Epithelial cell of proximal tubule (primary cell): Measurements from ENCODE around the gene BTC. TPM values are rescaled to one million over a fixed set of nuclear protein-coding genes. Genes with fewer than 3 reads are reported as not detected.

Source experiments
- DNase-seq: peaks from one replicate; pipeline ENCODE4 v3.0.0-alpha.2; 2011; ENCODE audit warnings: low read depth
- H3K4me3 ChIP-seq: 2 replicates; pipeline ENCODE4 v1.5.1; 2011; ENCODE audit warnings: low read depth, mild to moderate bottlenecking, low read length
- total RNA-seq: library from RNA; depleted of rRNA; stranded (reverse); fragments of >200 nt; gene quantifications from 2 replicates; pipeline ENCODE4 v1.2.3, GENCODE V29; 2015
- TF ChIP-seq, protein P1 (sequence below): conservative IDR thresholded peaks from 2 replicates; pipeline ENCODE4 v1.5.1; 2012; ENCODE audit warnings: low read depth, mild to moderate bottlenecking, low read length

The BTC gene, protein sequence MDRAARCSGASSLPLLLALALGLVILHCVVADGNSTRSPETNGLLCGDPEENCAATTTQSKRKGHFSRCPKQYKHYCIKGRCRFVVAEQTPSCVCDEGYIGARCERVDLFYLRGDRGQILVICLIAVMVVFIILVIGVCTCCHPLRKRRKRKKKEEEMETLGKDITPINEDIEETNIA
- total RNA-seq, result 3.6 and 5.4 TPM in 2 replicates

DNA sequence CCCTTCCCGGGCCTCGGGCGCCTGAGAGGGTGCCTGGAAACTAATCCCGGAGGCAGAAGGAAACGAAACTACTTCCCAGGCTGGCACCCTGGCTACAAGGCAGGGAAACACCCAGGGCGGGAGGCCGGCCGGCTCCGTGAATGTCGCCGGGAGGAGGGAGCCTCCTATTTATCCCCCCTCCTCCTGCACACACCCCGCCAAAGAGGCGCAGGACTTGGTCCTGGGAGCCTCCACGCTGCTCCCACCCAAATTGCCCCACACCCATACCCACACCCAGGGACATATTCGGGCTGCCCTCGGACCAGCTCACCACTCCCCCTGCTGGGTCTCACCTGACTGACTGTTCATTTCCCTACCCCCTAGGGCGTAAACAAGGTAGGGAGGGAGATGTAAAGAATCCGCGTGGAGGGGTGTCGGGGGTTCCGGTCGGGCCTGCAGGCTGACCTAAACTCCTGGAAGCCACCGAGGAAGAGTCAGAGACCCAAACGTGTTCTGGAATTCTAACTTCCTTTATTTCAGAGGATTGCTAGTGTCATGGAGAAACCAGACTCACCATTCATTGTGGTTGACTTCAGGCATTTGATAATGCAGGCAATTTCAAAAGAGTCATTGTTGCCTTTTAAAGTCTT is at the start of gene BTC:
TSS of gene BTC (minus strand) at position 142 of the 629 bp plus-strand sequence. CDS start 198 bp downstream, outside the sequence.
- DNase-seq, result peak; percentile 6
- TF ChIP-seq, protein P1, sequence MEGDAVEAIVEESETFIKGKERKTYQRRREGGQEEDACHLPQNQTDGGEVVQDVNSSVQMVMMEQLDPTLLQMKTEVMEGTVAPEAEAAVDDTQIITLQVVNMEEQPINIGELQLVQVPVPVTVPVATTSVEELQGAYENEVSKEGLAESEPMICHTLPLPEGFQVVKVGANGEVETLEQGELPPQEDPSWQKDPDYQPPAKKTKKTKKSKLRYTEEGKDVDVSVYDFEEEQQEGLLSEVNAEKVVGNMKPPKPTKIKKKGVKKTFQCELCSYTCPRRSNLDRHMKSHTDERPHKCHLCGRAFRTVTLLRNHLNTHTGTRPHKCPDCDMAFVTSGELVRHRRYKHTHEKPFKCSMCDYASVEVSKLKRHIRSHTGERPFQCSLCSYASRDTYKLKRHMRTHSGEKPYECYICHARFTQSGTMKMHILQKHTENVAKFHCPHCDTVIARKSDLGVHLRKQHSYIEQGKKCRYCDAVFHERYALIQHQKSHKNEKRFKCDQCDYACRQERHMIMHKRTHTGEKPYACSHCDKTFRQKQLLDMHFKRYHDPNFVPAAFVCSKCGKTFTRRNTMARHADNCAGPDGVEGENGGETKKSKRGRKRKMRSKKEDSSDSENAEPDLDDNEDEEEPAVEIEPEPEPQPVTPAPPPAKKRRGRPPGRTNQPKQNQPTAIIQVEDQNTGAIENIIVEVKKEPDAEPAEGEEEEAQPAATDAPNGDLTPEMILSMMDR, result peak; percentile 57

DNA sequence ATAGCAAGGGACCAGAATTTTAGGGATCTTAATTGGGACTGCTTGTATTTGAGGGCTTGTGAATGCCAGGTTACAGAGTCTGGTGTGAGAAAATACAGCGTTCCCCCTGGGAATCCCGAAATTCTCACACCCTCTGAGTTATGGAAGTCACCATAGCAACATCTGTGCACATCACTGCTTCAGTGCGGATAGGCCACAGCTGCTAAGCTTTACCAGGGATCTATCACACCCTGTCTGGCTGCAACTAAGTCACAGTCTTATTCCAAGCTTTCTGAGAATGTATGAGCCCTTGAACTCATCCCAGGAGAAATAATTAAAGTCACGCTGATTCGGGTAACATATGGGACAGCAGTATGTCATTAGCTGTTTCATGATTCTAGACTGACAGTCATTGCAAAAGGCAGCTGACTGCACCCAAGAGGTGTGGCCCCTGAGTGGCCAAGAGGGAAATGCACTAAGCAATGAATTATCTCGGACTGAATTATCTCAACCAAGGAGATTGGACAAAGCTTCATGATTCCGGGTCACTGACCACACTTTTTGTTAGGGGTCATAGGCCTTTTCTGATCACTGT is 46.7 kb upstream of the BTC start:
- no peak overlapping the region for H3K4me3 ChIP-seq
- TF ChIP-seq, protein P1, result no peak
- no peak for DNase-seq

More for the DNA sequence above, at the start of gene BTC:
- peak within 1 kb of the TSS; percentile 81 for H3K4me3 ChIP-seq

DNA sequence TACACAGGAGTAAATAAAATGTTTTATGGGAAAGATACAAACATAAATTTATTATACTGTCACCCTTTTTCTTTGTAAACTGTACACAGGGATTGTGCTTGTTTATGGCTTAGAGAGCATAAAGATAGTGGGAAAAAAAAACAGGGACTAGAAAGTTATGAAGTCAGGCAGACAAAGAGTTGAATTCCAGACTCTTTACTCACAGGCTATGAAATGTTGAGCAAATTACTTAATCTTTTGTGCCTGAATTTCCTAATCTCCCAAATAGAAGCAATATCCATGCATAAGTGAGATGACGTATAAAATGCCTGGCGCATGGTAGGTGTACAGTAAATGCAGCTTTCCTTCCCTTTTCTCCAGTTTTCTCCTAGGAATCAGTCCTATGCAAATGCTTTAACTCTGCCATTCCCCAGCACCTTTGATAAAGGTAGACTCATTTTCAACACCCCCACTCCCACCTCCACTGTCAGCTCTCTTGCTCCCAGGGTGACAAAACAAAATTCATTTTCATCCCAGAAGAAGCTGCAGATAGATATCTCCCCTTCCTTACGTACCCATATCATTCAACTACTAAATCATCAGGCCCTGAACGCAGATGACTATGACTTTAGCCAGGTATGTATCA is 44.5 kb upstream of the BTC start:
- no peak for DNase-seq
- TF ChIP-seq, protein P1, result no peak
- H3K4me3 ChIP-seq, result no peak overlapping the region

DNA sequence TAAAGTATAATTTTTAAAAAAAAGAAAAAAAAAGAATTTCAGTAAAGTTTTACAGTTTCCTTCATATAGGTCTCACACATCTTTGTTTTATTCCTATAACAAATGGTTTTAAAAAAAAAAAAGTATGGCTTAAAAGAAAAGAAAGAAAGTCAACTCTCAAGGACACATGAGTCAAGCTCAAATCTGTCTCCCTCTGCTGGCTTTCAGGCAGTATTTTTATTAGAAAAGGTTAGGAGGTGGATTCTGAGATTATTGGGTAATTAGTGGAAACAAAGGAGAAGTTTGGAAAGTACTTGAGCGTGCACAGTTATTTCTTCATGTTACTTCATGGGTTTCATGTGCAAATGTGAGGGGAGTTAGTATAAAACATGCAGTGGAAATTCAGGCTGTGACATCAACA is 36.6 kb upstream of the BTC start:
- no peak for DNase-seq
- TF ChIP-seq, protein P1, result peak; percentile 46
- H3K4me3 ChIP-seq, result no peak overlapping the region

DNA sequence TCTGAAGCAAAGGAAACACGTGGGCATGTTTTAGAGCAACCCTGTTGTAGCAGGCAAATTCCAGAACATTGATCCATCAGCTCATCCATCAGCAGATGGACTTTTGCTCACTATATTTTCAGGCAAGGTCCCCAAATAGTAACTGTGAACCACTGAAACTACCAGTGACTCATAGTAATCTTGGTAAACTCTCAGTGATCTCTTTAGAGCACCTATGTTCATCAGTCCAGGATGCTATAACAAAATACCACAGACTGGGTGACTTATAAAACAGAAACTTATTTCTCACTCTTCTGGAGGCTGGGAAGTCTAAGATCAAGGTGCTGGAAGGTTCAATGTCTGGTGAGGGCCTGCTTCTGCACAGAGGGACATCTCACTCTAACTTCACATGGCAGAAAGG is 28.9 kb upstream of the BTC start:
- no peak overlapping the region for H3K4me3 ChIP-seq
- TF ChIP-seq, protein P1, result no peak
- DNase-seq, result no peak

DNA sequence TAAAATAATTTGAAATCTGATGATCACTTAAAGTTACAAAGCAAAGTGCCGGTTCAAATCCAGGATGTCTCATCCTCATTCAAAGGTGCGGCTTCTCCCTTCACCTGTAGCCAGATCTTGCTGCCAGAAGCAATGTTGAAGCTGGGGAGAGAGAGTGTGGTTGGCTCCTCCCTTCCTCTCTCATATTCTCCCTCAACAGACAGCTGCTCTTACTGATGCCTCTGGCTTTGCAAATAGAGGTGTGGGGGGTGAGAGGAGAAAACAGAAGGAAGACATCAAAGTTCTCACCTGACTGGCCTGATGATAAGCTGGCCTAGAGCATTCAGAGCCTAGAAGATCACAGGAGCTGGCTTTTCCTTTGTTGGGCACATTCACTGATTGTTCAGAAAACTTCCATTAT is 28.3 kb upstream of the BTC start:
- DNase-seq, result no peak
- TF ChIP-seq, protein P1, result no peak
- no peak overlapping the region for H3K4me3 ChIP-seq
